Inflammatory macrophage treated with lipopolysaccharide for 1 hour (primary cell): ENCODE results near the gene SEMA5B.
A peak's percentile ranks its signal among the peaks of the same experiment; 100 is the strongest.

Experiments
- DNase-seq, 2 donors: peaks; one replicate each; pipeline ENCODE4 v3.0.0-alpha.2; 2020 to 2022

The SEMA5B gene

DNA sequence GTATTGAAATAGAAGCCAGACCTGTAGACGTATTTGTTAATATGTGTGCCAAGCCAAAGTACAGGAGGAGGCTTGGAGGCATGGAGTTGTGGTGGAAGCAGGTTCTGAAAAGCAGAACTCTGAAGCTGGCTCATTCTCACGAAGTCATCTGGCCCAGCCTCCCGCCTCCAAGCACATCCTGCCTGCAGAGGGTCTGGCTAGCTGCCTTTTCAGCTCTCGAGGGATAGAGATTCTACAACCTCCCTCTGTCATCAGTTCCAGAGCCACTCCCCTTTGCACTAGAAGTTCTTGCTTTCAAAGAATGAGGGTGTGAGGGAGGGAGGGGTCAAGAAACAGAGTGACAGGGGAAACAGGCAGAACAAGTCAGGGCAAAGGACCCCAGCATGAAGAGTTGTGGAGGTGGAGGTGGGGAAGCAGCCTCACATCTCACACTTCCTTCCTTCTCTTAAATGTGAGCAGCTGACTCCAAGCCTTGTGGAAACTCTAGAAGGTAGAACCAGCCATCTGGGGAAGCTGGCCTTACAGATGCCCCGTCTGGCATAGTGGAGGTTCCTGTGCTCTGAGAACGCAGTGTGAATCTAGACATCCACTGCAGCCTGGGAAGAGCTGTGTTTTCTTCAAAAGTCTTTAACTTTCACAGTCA is 137.4 kb downstream of the SEMA5B start:
- peak; percentile 48 to 49 for DNase-seq

DNA sequence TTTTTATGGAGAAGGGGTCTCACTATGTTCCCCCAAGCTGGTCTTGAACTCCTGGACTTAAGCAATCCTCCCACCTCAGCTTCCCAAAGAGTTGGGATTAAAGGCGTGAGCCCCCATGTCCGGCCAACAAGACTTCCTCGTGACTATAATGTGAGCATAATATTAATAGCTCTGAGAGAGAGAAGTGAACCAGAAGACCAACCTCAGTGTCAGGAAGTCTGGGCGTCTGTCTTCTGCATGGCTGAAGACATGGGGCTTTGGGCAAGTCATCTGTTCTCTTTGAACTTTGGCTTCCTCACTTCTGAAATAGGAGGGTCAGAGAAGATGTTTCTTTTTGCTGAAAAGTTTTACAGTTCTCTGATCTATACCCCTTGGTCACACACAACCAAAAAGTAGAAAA is 140.6 kb downstream of the SEMA5B start:
- peak in 1 of 2 donors; percentile 25 for DNase-seq

DNA sequence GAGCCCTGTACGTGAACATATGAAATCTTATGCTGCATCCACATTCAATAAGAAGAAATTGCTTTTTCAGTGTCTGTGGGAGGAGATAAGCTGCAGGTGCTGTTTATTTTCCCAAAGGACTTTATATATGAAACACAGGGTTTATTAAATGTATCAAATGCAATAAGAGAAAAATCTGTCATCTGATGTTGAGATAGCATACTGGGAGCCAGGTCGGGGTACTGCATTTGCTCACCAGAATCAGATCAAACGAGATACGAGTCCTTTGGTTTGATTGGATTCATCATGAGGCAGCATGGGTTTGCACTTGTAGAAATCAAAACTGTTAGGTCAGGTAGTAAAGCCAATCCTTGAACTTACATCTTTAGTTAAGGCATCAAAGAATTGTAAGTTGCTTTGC is 141.3 kb downstream of the SEMA5B start:
- no peak for DNase-seq

GRCh38 chr3:122882361-122882947 is 145.1 kb downstream of the SEMA5B start:
- no peak for DNase-seq

DNA sequence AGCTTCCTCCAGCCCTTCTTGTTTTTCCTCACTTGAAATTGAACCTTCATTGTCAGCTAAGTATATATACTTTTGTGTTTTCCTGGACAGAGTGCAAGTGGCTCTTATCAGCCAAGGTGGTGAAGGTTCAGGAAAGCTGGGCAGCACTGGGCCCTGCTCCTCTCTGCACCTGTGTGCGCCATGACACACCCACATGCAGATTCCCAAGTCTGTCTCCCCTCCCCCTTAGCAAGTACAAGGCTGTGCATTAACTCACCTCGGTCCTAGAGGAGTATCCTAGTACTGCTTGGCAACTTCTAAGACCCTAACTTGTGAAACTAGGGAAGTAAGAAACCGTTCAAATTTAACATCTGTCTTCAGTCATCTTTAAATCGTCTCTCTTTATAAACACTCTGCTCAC is 146.9 kb downstream of the SEMA5B start:
- DNase-seq = no peak

- DNase-seq = no peak
Measured at GRCh38 chr3:122880173-122880572, 147.4 kb downstream of the SEMA5B start.

GRCh38 chr3:122875547-122876127 is 151.9 kb downstream of the SEMA5B start:
- DNase-seq = no peak

GRCh38 chr3:122873741-122874515 is 153.6 kb downstream of the SEMA5B start:
- DNase-seq = no peak

DNA sequence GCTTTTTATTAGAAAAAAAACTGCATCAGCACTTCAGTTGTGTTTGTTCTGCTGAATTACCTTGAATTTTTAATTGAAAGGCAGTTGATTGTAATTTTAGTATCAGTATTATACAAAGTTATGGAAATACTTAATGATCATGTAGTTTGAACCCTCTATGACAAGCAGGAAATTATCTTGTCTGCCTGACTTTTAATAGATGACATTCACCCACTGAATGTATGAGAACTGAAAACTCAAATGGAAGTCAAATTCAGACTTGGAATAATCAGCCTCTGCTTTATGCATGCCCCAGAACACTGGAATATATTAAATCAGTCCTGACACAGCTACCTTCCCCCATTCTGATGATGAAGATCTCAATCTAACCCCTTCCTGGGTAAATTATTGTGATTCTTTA is 159.2 kb downstream of the SEMA5B start:
- DNase-seq = no peak

GRCh38 chr3:122864498-122864897 is 163.1 kb downstream of the SEMA5B start:
- DNase-seq = no peak

DNA sequence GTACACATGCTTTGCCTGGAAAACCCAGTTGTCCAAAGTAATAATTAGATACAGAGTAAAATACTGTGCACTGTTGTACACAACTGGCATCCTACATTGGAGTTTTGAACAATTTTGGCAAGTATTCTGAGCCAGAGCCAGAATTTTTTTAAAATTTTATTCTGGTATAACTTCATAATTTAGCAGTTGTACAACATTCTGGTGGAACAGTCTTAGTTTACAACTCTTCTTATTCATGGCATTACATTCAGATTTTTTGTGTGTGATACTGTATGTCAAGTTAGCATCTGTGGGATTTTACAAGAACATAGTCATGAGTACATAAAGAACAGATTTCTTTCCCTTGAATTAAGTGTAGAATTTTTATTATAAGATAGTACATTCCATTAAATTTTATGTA is 165.2 kb downstream of the SEMA5B start:
- DNase-seq = no peak
